Measurements from ENCODE around the gene STARD5.

Gene STARD5

GRCh38 chr15:81317642-81318017, 6.3 kb downstream of the STARD5 start:
- no peak overlapping the region for H3K27ac ChIP-seq
- no peak for TF ChIP-seq CTCF (conservative IDR thresholded peaks at IDR 0.05)

- no peak overlapping the region for H3K27ac ChIP-seq
- no peak for TF ChIP-seq CTCF (conservative IDR thresholded peaks at IDR 0.05)
These were observed 7.7 kb downstream of the STARD5 start for GRCh38 chr15:81316267-81316666.

DNA sequence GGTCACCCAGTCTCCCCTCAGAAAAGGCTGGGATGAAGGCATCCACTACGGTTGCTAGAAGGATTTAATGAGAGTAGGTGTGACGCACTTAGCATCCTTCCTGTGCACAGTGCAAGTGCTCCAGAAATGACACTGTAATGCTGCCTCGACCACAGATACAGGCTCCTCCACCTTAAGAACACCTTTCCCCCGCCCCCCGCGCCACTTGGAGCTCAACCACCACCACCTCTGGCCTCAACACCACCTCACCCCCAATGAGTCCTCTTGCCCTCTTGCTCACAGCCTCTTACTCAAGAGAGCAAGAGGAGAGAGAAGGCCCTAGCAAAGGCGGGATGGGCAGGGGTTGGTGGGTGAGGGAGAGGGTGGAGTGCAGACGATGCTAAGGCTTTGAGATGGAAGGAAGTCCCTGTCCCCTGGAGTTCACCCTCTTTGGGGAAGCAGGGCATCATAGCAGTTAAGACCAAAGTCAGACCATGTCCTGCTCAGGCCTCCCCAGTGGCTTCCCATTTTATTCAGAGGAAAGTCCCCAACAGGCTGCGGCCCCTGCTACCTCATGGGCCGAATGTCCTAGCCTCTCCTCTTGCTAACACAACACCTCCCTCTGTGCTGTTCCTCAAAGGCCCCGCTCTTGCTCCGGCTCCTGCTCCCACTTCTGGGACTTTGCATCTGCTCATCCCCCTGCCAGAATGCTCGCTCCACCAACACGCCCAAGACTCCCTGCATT, 8.3 kb downstream of the STARD5 start:
- no peak for TF ChIP-seq CTCF (conservative IDR thresholded peaks at IDR 0.05)
- no peak overlapping the region for H3K27ac ChIP-seq

DNA sequence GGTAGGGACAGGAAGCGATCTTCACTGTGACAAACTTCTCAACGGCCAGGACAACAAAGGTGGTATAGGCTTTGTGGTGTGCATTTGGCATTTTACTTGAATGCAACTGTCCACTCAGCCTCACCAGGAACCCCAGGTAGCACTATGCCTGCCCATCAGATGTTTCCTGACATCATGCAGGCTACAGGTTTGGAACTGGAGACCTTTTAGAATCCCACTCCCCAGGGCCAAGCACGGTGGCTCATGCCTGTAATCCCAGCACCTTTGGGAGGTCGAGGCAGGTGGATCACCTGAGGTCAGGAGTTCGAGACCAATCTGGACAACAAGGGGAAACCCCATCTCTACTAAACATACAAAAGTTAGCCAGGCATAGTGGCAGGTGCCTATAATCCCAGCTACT, 9.6 kb downstream of the STARD5 start:
- H3K27ac ChIP-seq = no peak overlapping the region
- no peak for TF ChIP-seq CTCF (conservative IDR thresholded peaks at IDR 0.05)

GRCh38 chr15:81313686-81314085, 10.3 kb downstream of the STARD5 start:
- no peak overlapping the region for H3K27ac ChIP-seq
- TF ChIP-seq CTCF (conservative IDR thresholded peaks at IDR 0.05) = no peak

DNA sequence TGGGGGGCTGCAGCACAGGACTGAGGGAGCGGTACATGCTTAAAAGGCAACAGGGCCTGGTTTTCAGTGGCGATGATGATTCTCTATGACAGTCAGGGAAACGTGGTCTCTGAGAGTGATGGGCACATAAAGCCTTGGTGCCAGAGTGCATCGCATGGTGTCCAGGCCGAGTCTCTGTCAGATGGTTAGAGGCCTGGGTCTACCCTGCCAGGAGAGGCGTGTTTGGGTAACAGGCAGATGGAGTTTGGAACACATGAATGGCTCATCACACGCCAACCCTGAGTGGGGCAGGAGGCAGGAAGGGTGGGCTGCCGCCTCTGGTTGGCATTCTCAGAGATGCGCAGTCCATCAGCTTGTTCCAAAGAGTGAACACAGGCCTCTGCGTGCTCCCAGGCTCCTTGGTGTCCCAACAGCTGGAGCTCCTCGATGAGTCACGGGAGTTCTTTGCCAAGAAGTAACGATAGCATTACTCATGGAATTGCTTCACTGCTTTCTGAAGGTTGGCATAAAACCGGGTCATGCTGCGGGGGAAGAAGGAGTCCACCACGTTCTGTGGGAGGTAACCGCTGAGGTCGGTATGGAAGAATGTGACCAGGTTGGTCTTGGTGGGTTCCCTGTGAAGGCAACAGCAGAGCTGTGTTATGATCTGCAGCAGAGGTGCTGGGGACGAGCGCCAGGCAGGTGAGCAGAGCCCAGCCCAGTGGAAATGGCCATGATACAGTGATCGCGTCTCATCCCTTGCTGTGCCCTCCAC, 11.0 kb downstream of the STARD5 start:
- H3K27ac ChIP-seq = no peak overlapping the region

More for the DNA sequence above, 11.0 kb downstream of the STARD5 start:
- TF ChIP-seq CTCF (conservative IDR thresholded peaks at IDR 0.05) = no peak

All from VCaP (cell line).